Measurements from ENCODE around the gene ETHE1.

ETHE1 gene, protein sequence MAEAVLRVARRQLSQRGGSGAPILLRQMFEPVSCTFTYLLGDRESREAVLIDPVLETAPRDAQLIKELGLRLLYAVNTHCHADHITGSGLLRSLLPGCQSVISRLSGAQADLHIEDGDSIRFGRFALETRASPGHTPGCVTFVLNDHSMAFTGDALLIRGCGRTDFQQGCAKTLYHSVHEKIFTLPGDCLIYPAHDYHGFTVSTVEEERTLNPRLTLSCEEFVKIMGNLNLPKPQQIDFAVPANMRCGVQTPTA

DNA sequence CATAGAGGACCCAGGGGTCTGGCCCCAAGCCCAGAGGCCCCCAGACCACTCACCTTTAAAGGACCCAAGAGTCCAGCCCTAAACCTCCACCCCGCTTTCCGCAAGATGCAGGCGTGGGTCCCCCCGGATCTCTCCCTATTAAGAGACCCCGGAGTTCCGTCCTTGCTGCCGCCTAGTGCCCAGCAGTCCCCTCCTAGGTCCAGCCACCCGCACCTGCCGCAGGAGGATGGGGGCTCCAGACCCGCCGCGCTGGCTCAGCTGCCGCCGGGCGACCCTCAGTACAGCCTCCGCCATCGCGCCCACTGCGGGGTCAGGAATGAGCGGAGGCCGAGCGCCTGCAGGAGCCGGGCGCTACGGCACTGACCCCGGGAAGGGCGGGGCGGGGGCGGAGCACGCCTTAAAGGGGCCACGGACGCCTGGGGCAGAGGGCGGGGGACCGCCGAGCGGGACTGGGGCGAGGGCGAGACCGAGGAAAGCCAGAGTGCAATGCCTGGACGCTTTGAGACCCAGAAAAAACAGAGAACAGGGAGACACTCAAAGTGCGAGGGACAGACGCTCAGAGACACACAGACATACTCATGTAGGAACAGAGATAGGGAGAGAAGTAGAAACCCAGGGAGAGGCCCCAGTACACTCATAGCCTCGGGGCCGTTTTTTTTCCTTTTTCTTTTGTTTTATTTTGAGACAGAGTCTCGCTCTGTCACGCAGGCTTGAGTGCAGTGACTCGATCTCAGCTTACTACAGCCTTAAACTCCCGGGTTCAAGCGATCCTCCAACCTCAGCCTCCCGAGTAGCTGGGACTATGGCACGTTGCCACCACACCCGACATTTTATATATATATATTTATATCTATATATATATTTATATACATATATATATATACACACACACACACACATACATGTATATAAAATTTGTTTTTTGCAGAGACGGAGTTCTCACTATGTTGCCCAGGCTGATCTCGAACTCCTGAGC is at the start of gene ETHE1:
Gene ETHE1, minus strand, starts transcription at position 318 of the 976 bp plus-strand sequence. Its CDS starts 24 bp downstream, at position 294.
- DNase-seq (ENCODE audit: low read depth in 2 of 2): peak; percentile 59 to 76

DNA sequence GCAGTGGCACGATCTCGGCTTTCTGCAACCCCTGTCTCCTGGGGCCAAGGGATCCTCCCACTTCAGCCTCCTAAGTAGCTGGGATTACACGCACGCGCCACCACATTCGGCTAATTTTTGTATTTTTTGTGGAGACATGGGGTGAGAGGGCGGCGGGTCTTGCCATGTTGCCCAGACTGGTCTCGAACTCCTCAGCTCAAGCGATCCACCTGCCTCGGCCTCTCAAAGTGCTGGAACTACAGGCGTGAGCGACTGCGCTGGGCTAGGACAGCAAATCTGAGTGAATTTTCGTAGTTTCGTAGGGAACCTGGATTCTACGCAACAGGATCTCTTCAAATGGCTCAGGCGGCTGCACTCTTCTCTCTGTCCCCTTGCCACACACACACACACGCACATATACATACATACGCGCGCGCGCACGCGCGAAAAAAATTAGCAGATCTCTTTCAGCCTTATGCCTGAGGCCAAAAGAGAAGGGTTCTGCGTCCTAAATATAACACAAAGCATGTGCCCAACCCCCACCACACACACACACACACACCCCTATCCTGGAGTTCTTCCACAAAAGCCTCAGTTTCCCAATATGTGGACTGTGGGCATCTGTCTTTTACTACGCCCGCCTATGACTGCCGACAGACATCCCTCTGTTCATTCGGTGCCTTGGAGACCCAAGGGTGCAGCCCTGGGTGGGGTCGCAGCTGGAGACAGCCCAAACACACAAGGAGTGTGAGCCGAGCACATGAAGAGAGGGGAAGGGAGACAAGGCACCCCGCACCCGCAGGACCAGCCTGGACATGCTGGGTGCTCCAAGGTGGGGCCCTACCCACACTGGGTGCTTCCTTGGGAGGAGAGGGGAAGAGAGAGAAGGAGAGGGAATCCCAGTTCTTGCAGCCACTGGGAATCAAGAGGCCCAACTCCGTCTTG is 49.2 kb upstream of the ETHE1 start:
- DNase-seq (ENCODE audit: low read depth in 2 of 2): no peak

DNA sequence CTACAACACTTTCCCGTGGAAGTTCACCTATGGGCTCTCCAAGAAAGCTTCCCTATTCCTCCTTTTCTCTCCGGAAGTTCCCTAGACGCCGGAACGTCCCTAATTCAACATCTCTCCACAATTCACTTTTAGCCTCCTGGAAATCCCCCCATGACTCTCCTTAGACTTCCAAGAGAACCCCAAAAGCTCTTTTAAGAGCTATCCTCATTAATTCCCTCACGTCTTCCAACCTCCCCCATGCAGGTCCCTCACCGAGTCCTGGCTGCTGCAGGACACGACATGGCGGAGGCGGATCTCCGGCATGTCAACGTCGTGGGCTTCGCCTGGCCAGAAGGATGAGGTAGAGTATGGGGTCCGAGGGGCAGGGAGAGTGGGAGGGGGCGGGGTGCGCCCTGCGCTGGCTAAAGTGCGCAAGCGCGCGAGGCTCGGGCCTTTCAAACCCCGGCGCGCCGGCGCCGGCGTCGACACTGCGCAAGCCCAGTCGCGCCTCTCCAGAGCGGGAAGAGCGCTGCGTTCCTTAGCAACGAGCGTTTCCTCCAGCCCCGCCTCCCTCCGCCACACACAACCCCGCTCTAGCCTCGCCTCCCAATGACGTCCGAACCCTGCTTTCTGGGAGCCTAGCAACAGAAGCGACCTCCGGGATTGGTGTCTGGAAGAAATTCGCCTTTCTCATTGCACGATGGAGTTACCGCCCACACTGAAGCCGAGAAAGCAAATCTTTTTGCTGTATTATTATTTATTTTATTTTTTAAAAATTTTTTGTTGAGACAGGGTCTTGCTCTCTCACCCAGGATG is 48.4 kb upstream of the ETHE1 start, which contains the start of the genes PINLYP and XRCC1:
Gene PINLYP, plus strand, starts transcription at position 646 of the 795 bp plus-strand sequence. CDS start 1,391 bp downstream, outside the sequence.
Gene XRCC1, minus strand, starts transcription at position 372 of the 795 bp plus-strand sequence. Its CDS starts 69 bp downstream, at position 303.
- DNase-seq (ENCODE audit: low read depth in 2 of 2): peak; percentile 96 to 97

DNA sequence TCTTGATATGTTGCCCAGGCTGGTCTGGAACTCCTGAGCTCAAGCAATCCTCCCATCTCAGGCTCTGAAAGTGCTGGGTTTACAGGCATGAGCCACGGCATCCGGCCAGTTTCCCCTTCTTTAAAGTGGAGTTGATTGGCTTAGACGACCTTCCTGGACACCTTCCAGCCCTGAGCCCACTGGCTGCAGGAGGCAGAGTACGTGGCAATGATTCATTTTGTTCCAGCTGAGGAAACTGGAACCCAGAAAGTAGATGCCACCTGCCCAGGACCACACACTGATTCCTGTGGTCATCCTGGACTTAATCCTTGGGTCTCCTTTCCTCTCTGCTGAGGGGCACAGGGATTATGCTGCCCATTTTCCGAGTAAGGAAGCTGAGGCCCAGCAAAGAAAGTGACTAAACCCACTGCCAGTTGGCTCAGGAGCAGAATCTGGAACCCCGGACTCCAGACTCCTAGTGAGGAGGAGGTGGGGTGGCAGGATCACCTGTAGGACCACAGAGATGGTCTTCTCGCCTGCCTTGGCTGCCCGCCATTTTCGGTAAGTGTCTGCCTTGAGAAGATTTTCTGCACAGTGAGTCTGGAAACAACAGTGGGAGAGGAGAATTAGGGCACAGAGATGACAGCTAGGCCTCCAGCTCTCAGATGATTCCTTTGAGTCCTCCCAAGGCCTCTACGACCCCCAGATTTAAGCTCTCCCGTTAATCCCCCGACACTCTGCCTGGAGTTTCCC is 47.6 kb upstream of the ETHE1 start:
- no peak for DNase-seq (ENCODE audit: low read depth in 2 of 2)

DNA sequence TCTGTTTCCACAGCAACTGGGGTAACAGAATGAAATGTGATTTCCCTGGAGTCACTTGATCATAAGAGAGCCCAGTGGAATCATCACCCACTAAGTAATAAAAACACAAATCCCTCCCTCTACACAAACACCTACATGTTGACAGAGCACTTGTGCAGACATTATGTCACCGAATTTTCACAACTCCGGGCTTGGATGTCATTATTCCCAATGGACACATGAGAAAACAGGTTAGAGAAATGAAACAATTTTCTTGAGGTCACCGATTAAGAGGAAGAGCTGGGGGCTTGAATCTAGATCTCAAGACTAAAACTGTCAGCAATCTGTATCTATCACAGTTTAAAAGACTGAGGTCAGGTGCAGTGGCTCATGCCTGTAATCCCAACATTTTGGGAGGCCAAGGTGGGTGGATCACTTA is 45.2 kb upstream of the ETHE1 start:
- no peak for DNase-seq (ENCODE audit: low read depth in 2 of 2)

DNA sequence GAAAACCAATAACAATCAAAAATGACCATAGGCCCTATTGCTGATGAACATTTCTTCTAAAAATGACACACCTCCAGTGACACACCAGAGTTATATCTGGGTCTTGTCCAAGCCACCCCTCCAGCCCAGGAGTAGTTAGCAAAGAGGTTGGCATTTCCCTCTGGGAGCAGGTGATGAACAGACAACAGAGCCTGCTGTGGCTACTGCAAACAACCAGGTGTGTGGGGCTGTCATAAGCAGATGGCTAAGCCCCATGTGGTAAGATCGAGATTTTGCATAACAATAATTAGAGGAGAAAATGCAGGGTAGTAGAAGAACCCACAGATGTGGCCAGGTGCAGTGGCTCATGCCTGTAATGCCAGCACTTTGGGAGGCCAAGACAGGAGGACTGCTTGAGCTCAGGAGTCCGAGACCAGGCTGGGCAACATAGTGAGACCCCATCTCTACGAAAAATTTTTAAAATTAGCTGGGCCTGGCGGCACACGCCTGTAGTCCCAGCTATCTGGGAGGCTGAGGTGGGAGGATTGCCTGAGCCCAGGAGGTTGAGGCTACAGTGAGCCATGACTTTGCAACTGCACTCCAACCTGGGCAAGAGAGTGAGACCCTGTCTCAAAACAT is 43.3 kb upstream of the ETHE1 start:
- no peak for DNase-seq (ENCODE audit: low read depth in 2 of 2)

DNA sequence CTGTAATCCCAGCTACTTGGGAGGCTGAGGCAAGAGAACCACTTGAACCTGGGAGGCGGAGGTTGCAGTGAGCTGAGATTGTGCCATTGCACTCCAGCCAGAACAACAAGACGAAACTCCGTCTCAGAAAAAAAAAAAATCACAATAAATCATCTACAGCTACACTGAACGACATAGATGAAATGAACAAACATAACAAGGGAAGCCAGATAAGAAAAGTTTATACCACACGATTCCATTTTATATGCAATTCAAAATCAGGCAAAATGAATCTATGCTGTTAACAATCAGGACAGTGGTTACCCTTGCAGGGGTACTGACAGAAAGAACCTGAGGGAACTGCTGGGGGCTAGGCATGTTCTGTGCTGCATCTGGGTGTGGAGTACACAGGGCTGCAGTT is 42.7 kb upstream of the ETHE1 start:
- no peak for DNase-seq (ENCODE audit: low read depth in 2 of 2)

DNA sequence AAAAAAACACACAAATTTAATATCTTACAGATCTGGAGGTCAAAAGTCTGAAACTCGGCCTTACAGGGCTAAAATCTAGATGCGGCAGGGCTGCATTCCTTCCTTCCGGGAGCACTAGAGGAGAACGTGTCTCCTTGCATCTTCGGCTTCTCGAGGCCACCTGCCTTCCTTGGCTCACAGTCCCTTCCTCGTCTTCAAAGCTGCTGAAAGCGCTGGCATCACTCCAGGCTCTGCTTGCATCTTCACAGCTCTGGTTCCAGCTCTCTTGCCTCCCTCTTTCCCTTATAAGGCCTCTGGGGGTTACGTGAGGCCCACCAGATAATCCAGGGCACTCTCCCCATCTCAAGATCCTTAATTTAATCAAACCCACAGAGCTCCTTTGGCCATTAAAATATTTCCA is 37.8 kb upstream of the ETHE1 start:
- no peak for DNase-seq (ENCODE audit: low read depth in 2 of 2)

DNA sequence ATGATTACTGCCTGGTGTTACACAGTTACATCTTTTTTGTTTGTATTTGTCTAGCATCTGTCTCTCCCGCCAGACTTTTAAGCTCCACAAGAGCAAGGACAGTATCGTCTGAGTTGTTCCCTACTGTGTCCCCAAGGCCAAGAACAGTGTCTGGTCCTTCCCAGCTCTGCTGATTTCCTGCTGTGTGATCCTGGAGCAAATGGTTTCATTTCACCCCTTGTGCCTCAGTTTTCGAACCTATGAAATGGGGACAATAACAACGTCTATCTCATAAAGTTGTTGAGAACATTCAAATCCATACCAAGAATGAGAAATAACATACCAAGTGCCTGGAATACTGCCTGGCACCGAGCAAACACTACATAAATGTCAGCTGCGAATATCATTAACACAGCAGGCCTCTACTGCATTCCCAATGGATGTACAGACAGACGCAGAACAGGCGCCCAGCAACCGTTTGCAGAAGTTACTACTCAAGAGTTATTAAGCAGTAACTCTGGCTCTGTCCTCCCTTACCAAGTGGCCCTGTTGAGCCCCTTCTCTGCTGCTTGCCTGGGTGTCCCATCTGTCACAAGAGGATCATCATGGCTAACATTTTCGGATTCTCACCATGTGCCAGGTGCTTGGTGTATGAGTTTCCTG is 36.9 kb upstream of the ETHE1 start:
- no peak for DNase-seq (ENCODE audit: low read depth in 2 of 2)

DNA sequence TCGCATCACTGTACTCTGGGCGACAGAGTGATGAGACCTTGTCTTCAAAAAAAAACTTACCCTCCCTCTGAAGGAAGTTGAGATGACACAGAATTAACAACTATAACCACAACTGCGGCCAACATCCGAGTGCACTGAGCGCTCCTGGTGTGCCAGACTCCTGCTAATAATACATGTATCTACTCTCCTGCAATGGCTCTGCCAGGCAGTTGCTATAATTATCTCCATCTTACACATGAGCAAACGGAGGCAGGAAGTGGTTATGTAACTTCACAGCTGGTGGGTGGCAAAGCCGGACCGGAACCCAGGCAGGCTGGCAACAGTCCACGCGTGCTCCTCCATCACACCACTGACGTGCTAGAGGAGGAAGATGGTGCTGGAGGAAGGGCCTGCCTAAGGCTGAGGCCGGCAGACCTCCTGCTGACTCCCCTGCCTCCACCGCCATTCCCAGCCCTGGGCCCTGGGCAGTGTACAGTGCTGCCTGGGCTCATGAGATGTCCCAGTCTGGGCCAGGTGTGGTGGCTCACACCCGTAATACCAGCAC is 35.8 kb upstream of the ETHE1 start:
- peak in 1 of 2 donors; percentile 43 for DNase-seq (ENCODE audit: low read depth in 2 of 2)

DNA sequence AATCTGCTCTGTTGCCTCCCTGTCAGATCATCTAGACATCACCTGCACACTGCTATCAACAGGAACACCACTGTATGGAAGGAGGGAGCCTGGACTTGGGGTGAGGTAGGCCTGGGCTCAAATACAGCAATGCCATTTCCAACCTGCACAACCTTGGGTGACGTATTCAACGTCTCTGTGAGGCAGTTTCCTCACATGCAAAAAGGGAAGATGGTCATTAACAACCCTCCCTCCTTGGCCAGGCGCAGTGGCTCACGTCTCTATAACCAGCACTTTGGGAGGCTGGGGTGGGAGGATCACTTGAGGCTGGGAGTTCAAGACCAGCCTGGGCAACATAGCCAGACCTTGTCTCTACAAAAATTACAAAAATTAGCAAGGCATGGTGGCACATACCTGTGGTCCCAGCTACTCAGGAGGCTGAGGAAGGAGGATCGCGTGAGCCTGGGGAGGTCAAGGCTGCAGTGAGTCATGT is 35.3 kb upstream of the ETHE1 start:
- peak in 1 of 2 donors; percentile 49 for DNase-seq (ENCODE audit: low read depth in 2 of 2)

DNA sequence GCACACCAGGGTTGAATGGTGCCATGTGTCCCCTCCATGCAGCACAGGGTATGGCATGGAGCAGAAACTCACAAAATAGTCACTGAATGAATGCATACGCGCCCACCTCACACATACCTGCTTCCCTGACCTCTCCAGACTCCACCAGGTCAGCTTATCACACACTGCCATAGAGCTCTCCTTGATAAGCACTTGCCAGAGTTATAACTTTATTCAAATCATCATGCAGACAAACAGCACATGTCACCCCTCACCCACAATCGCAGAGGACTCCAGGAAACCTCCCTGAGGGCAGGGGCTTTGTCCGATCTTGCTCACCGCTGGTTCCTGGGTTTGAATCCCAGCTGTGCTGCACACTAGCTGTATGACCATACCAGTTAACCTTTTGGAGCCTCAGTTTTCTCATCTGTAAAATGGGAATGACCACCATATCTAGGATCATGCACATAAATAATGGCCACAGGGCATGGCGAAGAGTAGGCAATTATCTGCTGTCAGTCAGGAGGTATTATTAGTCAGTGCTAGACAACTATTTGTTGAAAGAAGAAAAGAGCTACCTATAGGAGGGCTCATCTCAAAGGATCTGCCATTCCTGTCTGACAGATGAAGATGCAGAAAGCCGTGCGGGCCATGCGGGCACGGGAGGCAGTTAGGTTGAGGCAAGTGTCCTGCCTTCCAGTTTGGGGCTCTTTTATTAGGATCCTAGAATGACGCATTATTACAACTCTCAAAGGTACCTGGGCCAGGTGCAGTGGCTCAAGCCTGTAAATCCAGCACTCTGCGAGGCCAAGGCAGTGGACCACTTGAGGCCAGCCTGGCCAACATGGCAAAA is 34.4 kb upstream of the ETHE1 start:
- DNase-seq (ENCODE audit: low read depth in 2 of 2): no peak

DNA sequence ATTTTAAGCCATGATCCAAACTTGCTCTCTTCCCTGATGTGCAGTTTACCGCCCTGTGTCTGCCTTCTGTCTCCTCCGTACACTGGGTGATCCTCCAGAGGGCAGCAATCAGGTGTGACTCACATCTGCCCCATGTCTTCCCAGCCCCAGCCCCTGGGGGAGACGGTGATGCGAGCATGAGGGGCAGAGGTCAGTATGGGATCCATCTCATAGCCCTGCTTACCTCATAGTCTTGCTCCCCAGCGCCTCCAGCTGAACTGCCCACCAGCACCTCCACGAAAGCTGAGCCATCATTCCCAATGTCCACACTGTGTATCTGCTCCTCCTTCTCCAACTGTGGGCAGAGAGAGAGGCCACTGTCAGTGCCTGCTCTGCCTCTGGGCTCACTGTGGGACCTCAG is 33.7 kb upstream of the ETHE1 start:
- DNase-seq (ENCODE audit: low read depth in 2 of 2): no peak

DNA sequence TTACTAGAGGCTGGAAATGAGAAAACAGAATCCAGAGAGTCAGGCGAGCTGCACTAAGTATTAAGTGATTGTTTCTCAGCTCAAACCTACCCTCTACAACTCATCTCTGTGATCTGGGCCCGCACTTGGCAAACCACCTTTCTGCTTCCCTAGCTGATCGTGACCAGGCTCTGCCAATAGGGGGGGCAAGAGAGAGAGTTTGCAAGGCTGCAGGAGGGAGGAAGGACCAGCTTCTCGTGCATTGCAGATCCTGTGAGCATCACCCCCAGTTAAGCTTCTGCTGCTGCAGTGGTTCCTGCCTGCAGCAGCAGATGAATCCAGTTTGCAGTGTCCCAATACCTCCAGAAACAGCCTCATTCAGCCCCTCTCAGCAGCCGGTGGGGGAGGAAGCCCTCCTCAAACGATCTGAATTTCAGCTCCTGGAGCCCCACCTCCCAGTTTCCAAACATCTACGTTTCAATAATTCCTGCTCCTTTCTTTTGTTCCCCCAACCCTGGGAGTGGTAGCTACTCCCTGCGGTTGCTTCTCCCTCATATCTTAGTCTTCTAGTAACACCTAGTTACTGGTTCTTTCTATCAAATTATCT is 28.3 kb upstream of the ETHE1 start:
- peak; percentile 57 to 79 for DNase-seq (ENCODE audit: low read depth in 2 of 2)

DNA sequence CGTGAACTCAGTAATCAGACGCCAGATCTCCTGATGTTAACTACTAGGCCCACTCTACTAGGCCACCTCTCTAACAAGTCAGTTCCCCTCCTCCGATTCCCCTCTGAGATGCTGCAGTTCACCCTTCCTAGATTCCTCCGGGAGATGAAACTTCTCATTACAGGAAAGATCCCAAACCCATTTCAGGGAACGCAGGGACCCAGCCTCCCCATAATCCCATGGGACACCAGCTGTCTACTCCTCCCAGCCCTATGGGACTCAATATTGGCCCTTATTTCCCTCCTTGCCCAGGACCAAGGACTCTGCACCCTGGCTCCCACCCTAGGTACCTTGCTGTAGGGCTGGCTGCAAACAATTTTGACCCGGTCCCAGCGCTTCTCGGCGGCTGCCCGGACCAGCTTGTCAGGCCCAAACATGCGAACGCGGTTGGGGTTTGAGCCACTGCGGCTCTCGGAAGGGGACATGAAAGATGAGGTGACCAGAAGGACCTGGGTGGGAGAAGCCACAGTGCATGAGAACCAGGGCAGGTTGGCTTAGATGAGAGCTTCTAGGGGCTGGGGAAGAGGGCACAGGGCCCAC is 27.4 kb upstream of the ETHE1 start:
- DNase-seq (ENCODE audit: low read depth in 2 of 2): no peak

DNA sequence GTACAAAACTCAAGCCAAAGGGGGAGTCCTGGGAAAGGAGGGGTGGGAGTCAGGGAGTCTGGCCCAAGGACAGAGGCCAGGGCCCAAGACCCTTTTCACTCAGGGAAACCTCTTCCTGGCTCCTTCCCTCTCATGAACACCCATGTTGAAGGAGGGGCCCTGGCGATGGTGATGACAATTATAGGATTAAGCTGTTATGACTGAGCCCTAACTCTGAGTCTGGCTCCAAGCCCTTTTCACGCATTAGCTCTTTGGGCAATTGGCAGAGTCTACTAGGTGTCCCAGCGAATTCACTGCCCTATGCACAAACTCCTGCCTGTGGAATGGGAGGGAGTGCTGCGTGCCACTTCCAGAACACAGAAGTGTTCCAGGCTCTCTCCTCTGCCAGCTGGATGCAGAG is 26.7 kb upstream of the ETHE1 start:
- no peak for DNase-seq (ENCODE audit: low read depth in 2 of 2)

DNA sequence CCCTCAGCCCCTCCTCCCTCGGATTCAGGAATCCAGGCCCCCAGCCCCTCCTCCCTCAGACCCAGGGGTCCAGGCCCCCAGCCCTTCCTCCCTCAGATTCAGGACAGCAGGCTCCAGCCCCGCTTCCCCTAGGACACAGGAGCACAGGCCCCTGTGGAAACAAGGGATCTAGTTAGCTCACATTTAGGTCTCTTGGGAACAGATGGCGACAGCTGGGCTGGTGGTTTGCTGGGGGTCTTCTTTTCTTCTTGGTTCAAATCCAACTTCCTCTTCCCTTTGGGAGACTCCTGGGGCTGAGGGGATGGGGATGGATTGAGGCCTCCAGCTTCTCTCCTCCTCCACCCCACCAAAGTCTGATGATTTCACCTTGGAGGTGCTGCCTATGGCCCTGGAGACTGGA is 25.6 kb upstream of the ETHE1 start:
- DNase-seq (ENCODE audit: low read depth in 2 of 2): no peak
